Uterus (tissue), 4 donors: ENCODE results near the gene DMD. TPM values are rescaled to one million over a fixed set of nuclear protein-coding genes. Genes with fewer than 3 reads are reported as not detected.

Source experiments
- DNase-seq, 2 donors: peaks; one replicate each; pipeline ENCODE4 v3.0.0-alpha.2; 2019 to 2020
- H3K27ac ChIP-seq, 2 donors: fragments of 200-600 bp; sonication (generic); 1 replicate in 1 of 2; 2 replicates in 1 of 2; pipeline ENCODE4 v1.5.1; 2016 to 2018
- H3K27me3 ChIP-seq, 2 donors: fragments of 200-600 bp; sonication (generic); one replicate each; pipeline ENCODE4 v1.5.1; 2018 to 2019; ENCODE audit warnings: control low read depth in 1 of 2
- H3K36me3 ChIP-seq, 2 donors: fragments of 200-600 bp; sonication (generic); one replicate each; pipeline ENCODE4 v1.5.1; 2019; ENCODE audit warnings: control low read depth in 1 of 2
- H3K4me1 ChIP-seq, 2 donors: fragments of 200-600 bp; sonication (generic); one replicate each; pipeline ENCODE4 v1.5.1; 2018 to 2019; ENCODE audit warnings: control low read depth in 1 of 2
- H3K4me3 ChIP-seq, 2 donors: fragments of 200-600 bp; sonication (generic); 1 replicate in 1 of 2; 2 replicates in 1 of 2; pipeline ENCODE4 v1.5.1; 2018 to 2019; ENCODE audit warnings: mild to moderate bottlenecking in 1 of 2
- H3K9me3 ChIP-seq, 2 donors: fragments of 200-600 bp; sonication (generic); one replicate each; pipeline ENCODE4 v1.5.1; 2019; ENCODE audit warnings: control low read depth in 1 of 2
- CTCF ChIP-seq, 4 experiments: fragments of 200-600 bp in 2 of 4; fragments of 450-650 bp in 2 of 4; sonication (generic) in 2 of 4; IDR thresholded peaks; one replicate each; pipeline ENCODE4 v1.5.1; 2016 to 2019; ENCODE audit warnings: antibody characterized with exemption in 4 of 4, mild to moderate bottlenecking in 2 of 4, moderate library complexity in 1 of 4
- POLR2A ChIP-seq, 2 donors: fragments of 450-650 bp; IDR thresholded peaks; one replicate each; pipeline ENCODE4 v1.6.1; 2016; ENCODE audit warnings: antibody characterized with exemption in 2 of 2, mild to moderate bottlenecking in 1 of 2, moderate library complexity in 1 of 2
- intact Hi-C: fragments of 100-400 bp; cut with DNase I; formaldehyde crosslinking; loops from one replicate; pipeline ENCODE4 v1.15.1; 2023; ENCODE audit warnings: low total_unique reads
- total RNA-seq, 4 donors: library from RNA; depleted of rRNA in 3 of 4; stranded (reverse); fragments of >200 nt in 3 of 4; gene quantifications; one replicate each; pipeline versions ENCODE4 v1.1.0 to v1.2.4, GENCODE V29; 2014 to 2023
- donor health status: DM: yes; HTN: yes; CAD: no.

The DMD gene
- total RNA-seq, 4 donors from 2014 or later, result 73.8 to 147 (median 97.8) TPM

- intact Hi-C loops, result no loop called here
- H3K27me3 ChIP-seq, result no peaks in the 10 kb centered on the region
- H3K9me3 ChIP-seq, result no peaks in the 10 kb centered on the region
- DNase-seq, result no peak
- no peaks in the 10 kb centered on the region for H3K4me1 ChIP-seq
- H3K27ac ChIP-seq, result no peak overlapping the region
- no peaks in the 10 kb centered on the region for H3K36me3 ChIP-seq
- TF ChIP-seq POLR2A (IDR thresholded peaks at IDR 0.05) (no peak), CTCF (IDR thresholded peaks at IDR 0.05) (no peak)
- H3K4me3 ChIP-seq, result no peak overlapping the region
Measured at GRCh38 chrX:32293962-32294700, 917.2 kb downstream of the DMD start.

- no peak for DNase-seq
- intact Hi-C loops, result no loop called here
- H3K4me3 ChIP-seq, result no peak overlapping the region
- TF ChIP-seq POLR2A (IDR thresholded peaks at IDR 0.05), result no peak
- no peak for TF ChIP-seq CTCF (IDR thresholded peaks at IDR 0.05)
- H3K36me3 ChIP-seq, result no peaks in the 10 kb centered on the region
- no peaks in the 10 kb centered on the region for H3K9me3 ChIP-seq
- no peaks in the 10 kb centered on the region for H3K4me1 ChIP-seq
- H3K27ac ChIP-seq, result no peak overlapping the region
- no peaks in the 10 kb centered on the region for H3K27me3 ChIP-seq
Measured at GRCh38 chrX:32289356-32289755, 922.0 kb downstream of the DMD start.

- Histone ChIP-seq H3K4me3 (no peak overlapping the region), H3K9me3 (no peaks in the 10 kb centered on the region), H3K4me1 (no peaks in the 10 kb centered on the region), H3K27me3 (no peaks in the 10 kb centered on the region), H3K36me3 (no peaks in the 10 kb centered on the region), H3K27ac (no peak overlapping the region)
- intact Hi-C loops, result no loop called here
- TF ChIP-seq POLR2A (IDR thresholded peaks at IDR 0.05), result no peak
- TF ChIP-seq CTCF (IDR thresholded peaks at IDR 0.05), result no peak
- no peak for DNase-seq
Measured at GRCh38 chrX:32281853-32282252, 929.5 kb downstream of the DMD start.

- Histone ChIP-seq H3K4me3 (no peak overlapping the region), H3K4me1 (no peaks in the 10 kb centered on the region), H3K27me3 (no peaks in the 10 kb centered on the region), H3K27ac (no peak overlapping the region), H3K36me3 (no peaks in the 10 kb centered on the region), H3K9me3 (no peaks in the 10 kb centered on the region)
- DNase-seq, result no peak
- intact Hi-C loops, result no loop called here
- TF ChIP-seq POLR2A (IDR thresholded peaks at IDR 0.05) (no peak), CTCF (IDR thresholded peaks at IDR 0.05) (no peak)
Measured at GRCh38 chrX:32280921-32281320, 930.4 kb downstream of the DMD start.

- no peak overlapping the region for H3K27ac ChIP-seq
- DNase-seq, result no peak
- no peaks in the 10 kb centered on the region for H3K27me3 ChIP-seq
- H3K4me1 ChIP-seq, result no peaks in the 10 kb centered on the region
- intact Hi-C loops, result no loop called here
- H3K9me3 ChIP-seq, result no peaks in the 10 kb centered on the region
- H3K4me3 ChIP-seq, result no peak overlapping the region
- no peak for TF ChIP-seq CTCF (IDR thresholded peaks at IDR 0.05)
- TF ChIP-seq POLR2A (IDR thresholded peaks at IDR 0.05), result no peak
- no peaks in the 10 kb centered on the region for H3K36me3 ChIP-seq
Measured at GRCh38 chrX:32280489-32280888, 930.9 kb downstream of the DMD start.
